Liver (tissue), 3 donors: ENCODE data around the gene MARCHF9.

ENCODE experiments used
- CTCF ChIP-seq: fragments of 150-350 bp; IDR thresholded peaks from 2 replicates; pipeline ENCODE4 v1.5.1; 2017; ENCODE audit warnings: improper control_type of control experiment, low read depth, low read length; ENCODE audit not compliant: missing input control
- FOXA1 ChIP-seq: IDR thresholded peaks from 2 replicates; pipeline ENCODE4 v1.6.1; 2016; ENCODE audit warnings: antibody characterized with exemption
- RAD21 ChIP-seq, 2 donors: IDR thresholded peaks; 2 replicates each; pipeline ENCODE4 v1.6.1; 2016; ENCODE audit warnings: antibody characterized with exemption in 2 of 2, mild to moderate bottlenecking in 2 of 2
- REST ChIP-seq: IDR thresholded peaks from 2 replicates; pipeline ENCODE4 v1.6.1; 2016; ENCODE audit warnings: antibody characterized with exemption, mild to moderate bottlenecking
- donor health status: healthy.
- donor health status: healthy.

- no peak for TF ChIP-seq CTCF
- no peak for TF ChIP-seq REST
- TF ChIP-seq FOXA1, result no peak
- TF ChIP-seq RAD21 (IDR thresholded peaks at IDR 0.05), result no peak
These were observed 53.4 kb downstream of the MARCHF9 start for GRCh38 chr12:57808351-57808750.
